Heart left ventricle (tissue), 16 donors: ENCODE measurements around the gene MTX3. TPM values are rescaled to one million over a fixed set of nuclear protein-coding genes. Genes with fewer than 3 reads are reported as not detected.

Experiments used
- ATAC-seq, 4 donors: fragments of 200-7000 bp; cut with Tn5 transposase; one replicate each; pipeline ENCODE4 v1.9.1; 2020 to 2022; ENCODE audit warnings: moderate library complexity in 4 of 4, mild to moderate bottlenecking in 3 of 4, moderate number of reproducible peaks in 1 of 4
- DNase-seq, 5 donors: peaks; one replicate each; pipeline ENCODE4 v3.0.0-alpha.2; 2020
- H3K27ac ChIP-seq, 12 donors: fragments of 200-600 bp; sonication (generic) in 4 of 12; one replicate each; pipeline versions ENCODE4 v1.5.0 to v1.8.0; 2016 to 2022; ENCODE audit warnings: mild to moderate bottlenecking in 2 of 12
- H3K27me3 ChIP-seq, 9 donors: fragments of 200-600 bp; sonication (generic) in 2 of 9; one replicate each; pipeline versions ENCODE4 v1.5.1 to v1.8.0; 2016 to 2022; ENCODE audit warnings: mild to moderate bottlenecking in 3 of 9
- H3K36me3 ChIP-seq, 9 donors: fragments of 200-600 bp; sonication (generic) in 2 of 9; one replicate each; pipeline versions ENCODE4 v1.5.0 to v1.8.0; 2018 to 2022; ENCODE audit warnings: mild to moderate bottlenecking in 2 of 9
- H3K4me1 ChIP-seq, 12 donors: fragments of 200-600 bp; sonication (generic) in 4 of 12; one replicate each; pipeline versions ENCODE4 v1.5.0 to v1.8.0; 2016 to 2022; ENCODE audit warnings: mild to moderate bottlenecking in 3 of 12
- H3K4me3 ChIP-seq, 12 donors: fragments of 200-600 bp; sonication (generic) in 4 of 12; one replicate each; pipeline versions ENCODE4 v1.5.0 to v1.8.0; 2017 to 2022; ENCODE audit warnings: mild to moderate bottlenecking in 9 of 12, moderate library complexity in 4 of 12
- H3K9me3 ChIP-seq, 12 donors: fragments of 200-600 bp; sonication (generic) in 4 of 12; one replicate each; pipeline versions ENCODE4 v1.5.0 to v1.8.0; 2016 to 2022; ENCODE audit warnings: mild to moderate bottlenecking in 1 of 12
- POLR2A ChIP-seq, 2 donors: fragments of 450-650 bp; IDR thresholded peaks; one replicate each; pipeline ENCODE4 v1.6.1; 2017; ENCODE audit warnings: antibody characterized with exemption in 2 of 2, mild to moderate bottlenecking in 2 of 2, moderate library complexity in 2 of 2
- WGBS, 4 donors: extraction: QIAGEN DNeasy Blood & Tissue Kit in 2 of 4; methylation state at CpG; one replicate each; pipeline versions ENCODE4 v1.1.5 to v1.1.7; 2013 to 2018; 5-methylcytosine and 5-hydroxymethylcytosine counted together
- intact Hi-C, 10 donors: fragments of 100-400 bp; cut with DNase I; formaldehyde crosslinking; loops; one replicate each; pipeline versions ENCODE4 v1.11.1 to v1.14.2; 2022
- polyA plus RNA-seq, 2 donors: library from polyadenylated mRNA; stranded (reverse); fragments of 200-250 nt; gene quantifications; one replicate each; pipeline ENCODE4 v1.2.3, GENCODE V29; 2013
- total RNA-seq, 9 donors: library from RNA; depleted of rRNA in 2 of 9; stranded (reverse); fragments of >200 nt in 2 of 9; fragmentation: NEBNext Ultra II Directional in 3 of 9; extraction: Animal tissue kit (Norgen Biotek cat#: 25700) in 3 of 9; gene quantifications; one replicate each; pipeline versions ENCODE4 v1.1.0 to v1.2.4, GENCODE V29; 2016 to 2023
- TF ChIP-seq, protein P1 (sequence below), 12 donors: fragments of 200-600 bp; sonication (generic) in 4 of 12; IDR thresholded peaks; one replicate each; pipeline versions ENCODE4 v1.5.0 to v1.8.0; 2018 to 2022; ENCODE audit warnings: antibody characterized with exemption in 12 of 12, mild to moderate bottlenecking in 5 of 12
- donor health status: ischemic (EF 13 %, LVEDD 7.1; RV severe dilation, severe dysfunction).
- donor health status: healthy with polysubstance abuse.
- donor health status: DM: no; HTN: yes; CAD: no.
- donor health status: DM: no; HTN: no; CAD: no.
- donor health status: ischemic (EF 25% LVEDD 6.9; RV normal size, moderate dysfunction).
- donor health status: ischemic (EF 25% LVEDD 5.7; RV mildly dilated, moderate dysfunction).
- donor health status: healthy.
- donor health status: DM: yes; HTN: yes; CAD: no.
- donor health status: ischemic (EF 35%, LVEDD 5.7; RV mildly dilated, moderate dysfunction).
- donor health status: nonischemic (EF 11% LVEDD 7.7; RV severe dilation, severe dysfunction).
- donor health status: DM: yes; HTN: yes; CAD: no.
- donor health status: PGD.
- donor health status: ischemic (EF 29% LVEDD 5.4; RV normal size, mild dysfunction).
- donor health status: nonischemic (EF 23%, LVEDD 6.1; RV moderate dilation, normal function).

MTX3 gene
- total and polyA plus RNA-seq, 11 donors: 4.2 to 14.4 (median 11.8) TPM

DNA sequence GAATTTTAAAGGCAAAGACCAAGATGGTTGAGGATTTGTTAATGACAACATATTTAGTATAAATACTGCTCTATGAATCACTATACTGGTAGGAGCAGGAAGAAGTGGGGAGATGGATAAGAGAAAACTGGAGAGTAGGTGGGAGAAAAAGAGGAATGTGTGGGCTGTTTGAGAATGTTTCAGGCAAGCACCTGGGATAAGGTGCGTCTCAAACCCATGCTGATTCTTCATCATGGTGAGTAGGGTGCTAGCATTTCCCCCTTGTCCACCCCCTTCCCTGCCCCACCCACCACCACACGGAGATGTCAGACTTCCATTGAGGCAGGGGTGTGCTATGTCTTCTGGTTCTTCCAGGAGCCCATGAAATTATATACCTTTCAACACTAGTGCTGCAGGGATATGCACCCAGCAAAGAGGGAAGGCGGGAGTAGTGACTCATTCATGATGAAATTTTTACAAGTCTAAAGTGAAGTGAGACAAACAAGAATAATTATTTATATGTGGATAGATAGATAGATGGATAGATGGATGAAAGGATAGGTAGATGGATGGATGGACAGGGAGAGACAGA, 54.3 kb downstream of the MTX3 start:
- no peak for TF ChIP-seq POLR2A (IDR thresholded peaks at IDR 0.05)
- TF ChIP-seq, protein P1, sequence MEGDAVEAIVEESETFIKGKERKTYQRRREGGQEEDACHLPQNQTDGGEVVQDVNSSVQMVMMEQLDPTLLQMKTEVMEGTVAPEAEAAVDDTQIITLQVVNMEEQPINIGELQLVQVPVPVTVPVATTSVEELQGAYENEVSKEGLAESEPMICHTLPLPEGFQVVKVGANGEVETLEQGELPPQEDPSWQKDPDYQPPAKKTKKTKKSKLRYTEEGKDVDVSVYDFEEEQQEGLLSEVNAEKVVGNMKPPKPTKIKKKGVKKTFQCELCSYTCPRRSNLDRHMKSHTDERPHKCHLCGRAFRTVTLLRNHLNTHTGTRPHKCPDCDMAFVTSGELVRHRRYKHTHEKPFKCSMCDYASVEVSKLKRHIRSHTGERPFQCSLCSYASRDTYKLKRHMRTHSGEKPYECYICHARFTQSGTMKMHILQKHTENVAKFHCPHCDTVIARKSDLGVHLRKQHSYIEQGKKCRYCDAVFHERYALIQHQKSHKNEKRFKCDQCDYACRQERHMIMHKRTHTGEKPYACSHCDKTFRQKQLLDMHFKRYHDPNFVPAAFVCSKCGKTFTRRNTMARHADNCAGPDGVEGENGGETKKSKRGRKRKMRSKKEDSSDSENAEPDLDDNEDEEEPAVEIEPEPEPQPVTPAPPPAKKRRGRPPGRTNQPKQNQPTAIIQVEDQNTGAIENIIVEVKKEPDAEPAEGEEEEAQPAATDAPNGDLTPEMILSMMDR (IDR thresholded peaks at IDR 0.05): no peak
- 83 to 90% (median 88%) methylated on average over 3 of the region's 3 CpGs for WGBS, 4 donors
- Histone ChIP-seq H3K9me3 (no peaks in the 10 kb centered on the region), H3K4me3 (no peak overlapping the region), H3K36me3 (no peaks in the 10 kb centered on the region), H3K27me3 (no peaks in the 10 kb centered on the region), H3K27ac (peak overlapping the region in 2 of 12 donors; percentile 20 to 24), H3K4me1 (peaks cover 0 to 17% (median 2%) of the 10 kb centered on the region in 12 donors)
- intact Hi-C loops: no loop called here
- ATAC-seq (no peak), DNase-seq (no peak)

- no peak overlapping the region for H3K4me3 ChIP-seq
- peak overlapping the region in 10 of 12 donors; percentile 5 to 59 (median 30) for H3K27ac ChIP-seq
- no peaks in the 10 kb centered on the region for H3K9me3 ChIP-seq
- DNase-seq (peak in 4 of 5 donors; percentile 22 to 56 (median 35)), ATAC-seq (peak; percentile 71 to 91 (median 86))
- TF ChIP-seq, protein P1 (IDR thresholded peaks at IDR 0.05): no peak
- no peak for TF ChIP-seq POLR2A (IDR thresholded peaks at IDR 0.05)
- intact Hi-C loops: no loop called here
- peaks cover 0 to 17% (median 2%) of the 10 kb centered on the region in 12 donors for H3K4me1 ChIP-seq
- no peaks in the 10 kb centered on the region for H3K36me3 ChIP-seq
- WGBS, 4 donors: 61 to 79% (median 73%) methylated on average over 4 of the region's 4 CpGs
- H3K27me3 ChIP-seq: no peaks in the 10 kb centered on the region
Measured at GRCh38 chr5:79936002-79936645, 54.9 kb downstream of the MTX3 start.

- no peak overlapping the region for H3K4me3 ChIP-seq
- H3K4me1 ChIP-seq: peaks cover 0 to 17% (median 2%) of the 10 kb centered on the region in 12 donors
- DNase-seq (no peak), ATAC-seq (no peak)
- TF ChIP-seq POLR2A (IDR thresholded peaks at IDR 0.05): no peak
- TF ChIP-seq, protein P1 (IDR thresholded peaks at IDR 0.05): no peak
- 96 to 98% (median 97%) methylated on average over 3 of the region's 3 CpGs for WGBS, 4 donors
- intact Hi-C loops: no loop called here
- no peaks in the 10 kb centered on the region for H3K9me3 ChIP-seq
- H3K36me3 ChIP-seq: no peaks in the 10 kb centered on the region
- peak overlapping the region in 1 of 12 donors; percentile 26 for H3K27ac ChIP-seq
- no peaks in the 10 kb centered on the region for H3K27me3 ChIP-seq
Measured at GRCh38 chr5:79934681-79935080, 56.4 kb downstream of the MTX3 start.
